Spleen (tissue), 11 donors: ENCODE data around the gene SCAMP4. TPM values are rescaled to one million over a fixed set of nuclear protein-coding genes. Genes with fewer than 3 reads are reported as not detected.

Experiments used
- DNase-seq: peaks from one replicate; pipeline ENCODE4 v3.0.0-alpha.2; 2020
- H3K27ac ChIP-seq, 8 donors: fragments of 200-600 bp; sonication (generic) in 7 of 8; 1 replicate in 4 of 8; 2 replicates in 4 of 8; pipeline versions ENCODE4 v1.5.0 to v1.8.0; 2016 to 2021; ENCODE audit warnings: inconsistent platforms in 4 of 8, mild to moderate bottlenecking in 4 of 8, moderate library complexity in 1 of 8
- H3K27me3 ChIP-seq, 7 donors: fragments of 200-600 bp; sonication (generic) in 6 of 7; replicated peaks in 1 of 7; 1 replicate in 4 of 7; 2 replicates in 3 of 7; pipeline versions ENCODE4 v1.5.0 to v1.8.0; 2016 to 2021; ENCODE audit warnings: inconsistent platforms in 3 of 7, mild to moderate bottlenecking in 1 of 7
- H3K36me3 ChIP-seq, 6 donors: fragments of 200-600 bp; sonication (generic) in 5 of 6; 1 replicate in 4 of 6; 2 replicates in 2 of 6; pipeline versions ENCODE4 v1.5.0 to v1.8.0; 2016 to 2021; ENCODE audit warnings: inconsistent platforms in 2 of 6
- H3K4me1 ChIP-seq, 6 donors: fragments of 200-600 bp; sonication (generic) in 5 of 6; 1 replicate in 3 of 6; 2 replicates in 3 of 6; pipeline versions ENCODE4 v1.5.0 to v1.8.0; 2016 to 2021; ENCODE audit warnings: inconsistent platforms in 3 of 6
- H3K4me3 ChIP-seq, 8 donors: fragments of 200-600 bp; sonication (generic) in 7 of 8; 1 replicate in 4 of 8; 2 replicates in 4 of 8; pipeline versions ENCODE4 v1.5.0 to v1.8.0; 2016 to 2021; ENCODE audit warnings: inconsistent platforms in 4 of 8, mild to moderate bottlenecking in 4 of 8, moderate library complexity in 2 of 8
- H3K9me3 ChIP-seq, 8 donors: fragments of 200-600 bp; sonication (generic) in 7 of 8; 1 replicate in 4 of 8; 2 replicates in 4 of 8; pipeline versions ENCODE4 v1.5.0 to v1.8.0; 2016 to 2021; ENCODE audit warnings: inconsistent platforms in 4 of 8
- CTCF ChIP-seq, 11 experiments: fragments of 200-600 bp in 7 of 11; fragments of 450-650 bp in 4 of 11; sonication (generic) in 4 of 11; IDR thresholded peaks in 8 of 11; conservative IDR thresholded peaks in 3 of 11; 1 replicate in 7 of 11; 2 replicates in 4 of 11; pipeline versions ENCODE4 v1.4.0 to v1.8.0; 2016 to 2021; ENCODE audit warnings: antibody characterized with exemption in 11 of 11, inconsistent platforms in 4 of 11, mild to moderate bottlenecking in 1 of 11
- POLR2A ChIP-seq, 3 donors: fragments of 450-650 bp; IDR thresholded peaks; one replicate each; pipeline ENCODE4 v1.5.1; 2017; ENCODE audit warnings: antibody characterized with exemption in 3 of 3, mild to moderate bottlenecking in 1 of 3
- POLR2AphosphoS5 ChIP-seq, 3 donors: sonication (generic); formaldehyde crosslinking; IDR thresholded peaks; one replicate each; pipeline ENCODE4 v1.5.1; 2017; ENCODE audit warnings: antibody characterized with exemption in 3 of 3
- WGBS, 5 donors: extraction: QIAGEN DNeasy Blood & Tissue Kit in 3 of 5; methylation state at CpG; one replicate each; pipeline versions ENCODE4 v1.1.5 to v1.1.7; 2013 to 2018; 5-methylcytosine and 5-hydroxymethylcytosine counted together
- intact Hi-C: fragments of 100-400 bp; cut with DNase I; formaldehyde crosslinking; loops from one replicate; pipeline ENCODE4 v1.15.0; 2023; ENCODE audit warnings: low total_unique reads
- polyA plus RNA-seq, 3 donors: library from polyadenylated mRNA; stranded (reverse); fragments of 200-250 nt; gene quantifications; one replicate each; pipeline ENCODE4 v1.2.1, GENCODE V29; 2013
- total RNA-seq, 7 donors: library from RNA; depleted of rRNA in 3 of 7; stranded (reverse); fragments of >200 nt in 3 of 7; fragmentation: NEBNext Ultra II Directional in 4 of 7; extraction: Animal tissue kit (Norgen Biotek cat#: 25700) in 4 of 7; gene quantifications; one replicate each; pipeline versions ENCODE4 v1.1.0 to v1.2.1, GENCODE V29; 2016 to 2021
- donor health status: healthy with polysubstance abuse.
- donor health status: DM: no; HTN: no; CAD: no; lungs with moderate emphysema.
- donor health status: DM: no; HTN: no; CAD: no.
- donor health status: Bipolar disorder and iron deficiency.
- donor health status: healthy.
- donor health status: DM: no; HTN: no; CAD: no.
- donor health status: DM: yes; HTN: yes; CAD: no.

Gene SCAMP4
- total and polyA plus RNA-seq, 10 donors = 13.0 to 92.2 (median 51.8) TPM

- no peak for DNase-seq
- Histone ChIP-seq H3K9me3 (no peaks in the 10 kb centered on the region), H3K27me3 (no peaks in the 10 kb centered on the region), H3K36me3 (peaks cover 0 to 83% (median 31%) of the 10 kb centered on the region in 6 donors), H3K4me1 (peaks cover 15 to 63% (median 33%) of the 10 kb centered on the region in 6 donors), H3K27ac (no peak overlapping the region), H3K4me3 (no peak overlapping the region)
- intact Hi-C loops = no loop called here
- TF ChIP-seq POLR2A (IDR thresholded peaks at IDR 0.05) (no peak), POLR2AphosphoS5 (IDR thresholded peaks at IDR 0.05) (peak in 1 of 3 donors; percentile 35)
- 92 to 98% (median 95%) methylated on average over 7 to 37 of the region's 37 CpGs for WGBS, 5 donors
Observed at GRCh38 chr19:1911995-1912394, 6.8 kb downstream of the SCAMP4 start.

DNA sequence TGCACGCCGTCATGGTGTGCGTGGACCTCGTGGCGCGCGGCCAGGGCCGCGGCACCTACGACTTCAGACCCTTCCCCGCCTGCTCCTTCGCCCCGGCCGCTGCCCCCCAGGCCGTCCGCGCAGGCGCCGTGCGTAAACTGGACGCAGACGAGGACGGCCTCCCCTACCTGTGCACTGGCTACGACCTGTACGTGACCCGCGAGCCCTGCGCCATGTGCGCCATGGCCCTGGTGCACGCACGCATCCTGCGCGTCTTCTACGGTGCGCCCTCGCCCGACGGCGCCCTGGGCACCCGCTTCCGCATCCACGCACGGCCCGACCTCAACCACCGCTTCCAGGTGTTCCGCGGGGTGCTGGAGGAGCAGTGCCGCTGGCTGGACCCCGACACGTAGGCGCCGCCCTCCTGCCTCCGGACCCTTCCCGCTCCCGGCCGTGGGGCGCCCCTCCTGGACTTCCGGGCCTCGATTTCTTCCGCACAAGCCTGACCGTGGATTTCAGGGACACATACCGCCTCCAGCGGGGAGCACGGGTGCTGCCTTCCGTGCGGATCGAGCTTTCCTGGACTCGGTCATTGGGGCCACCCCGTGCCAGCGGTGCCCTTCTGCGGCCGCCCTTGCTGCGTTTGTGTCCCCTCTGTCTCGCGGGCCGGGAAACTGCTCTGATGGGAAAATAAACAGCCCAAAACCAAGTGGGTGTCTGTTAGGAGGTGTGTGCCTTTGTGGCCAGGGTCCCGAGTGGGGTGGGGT is 7.7 kb downstream of the SCAMP4 start:
- WGBS, 5 donors = 96 to 98% (median 98%) methylated on average over 65 to 77 of the region's 77 CpGs
- no peak for DNase-seq
- Histone ChIP-seq H3K9me3 (no peaks in the 10 kb centered on the region), H3K27me3 (no peaks in the 10 kb centered on the region), H3K36me3 (peaks cover 0 to 83% (median 36%) of the 10 kb centered on the region in 6 donors), H3K27ac (no peak overlapping the region), H3K4me1 (peaks cover 12 to 57% (median 24%) of the 10 kb centered on the region in 6 donors), H3K4me3 (no peak overlapping the region)
- intact Hi-C loops = no loop called here
- no peak for TF ChIP-seq POLR2A (IDR thresholded peaks at IDR 0.05)
- TF ChIP-seq POLR2AphosphoS5 (IDR thresholded peaks at IDR 0.05) = peak in 2 of 3 donors; percentile 11 to 14

DNA sequence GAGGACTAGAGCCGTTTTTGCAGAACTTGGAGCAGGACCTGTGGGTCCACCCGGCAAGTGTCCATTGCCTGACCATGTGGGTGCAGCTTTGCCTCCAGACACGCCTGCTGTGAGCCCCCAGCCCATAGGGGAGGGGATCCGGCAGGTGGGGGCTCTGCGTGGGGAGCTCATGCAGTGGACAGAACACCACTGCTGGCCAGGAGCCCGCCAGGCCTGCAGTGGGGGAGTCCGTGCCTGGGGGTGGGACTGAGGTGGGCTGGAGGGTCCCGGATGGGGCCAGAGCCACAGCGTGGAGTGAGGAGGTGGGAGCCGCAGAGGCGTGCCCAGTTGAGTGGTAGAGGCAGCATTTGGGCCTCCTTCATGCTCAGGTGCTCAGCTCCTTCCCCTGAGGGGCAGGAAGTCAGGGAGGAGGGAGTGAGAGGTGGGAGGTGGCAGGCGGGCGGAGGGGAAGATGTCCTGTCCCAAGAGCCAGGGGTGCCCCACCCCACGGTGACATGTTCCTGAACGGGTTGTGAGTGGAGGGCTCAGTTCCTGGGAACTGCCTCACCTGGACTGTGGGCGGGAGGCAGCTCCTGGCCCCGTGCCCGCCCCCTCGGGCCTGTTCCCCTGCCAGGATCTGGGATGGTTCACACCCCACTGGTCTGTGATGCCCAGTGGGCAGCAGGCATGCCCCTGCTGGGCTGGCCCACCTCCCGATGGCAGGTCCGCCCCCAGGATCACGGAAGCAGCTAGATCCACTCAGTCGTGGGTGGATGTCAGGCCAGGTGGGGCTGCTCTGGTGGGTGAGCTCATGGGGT is 8.8 kb downstream of the SCAMP4 start:
- Histone ChIP-seq H3K27me3 (no peaks in the 10 kb centered on the region), H3K27ac (no peak overlapping the region), H3K4me1 (peaks cover 2 to 47% (median 13%) of the 10 kb centered on the region in 6 donors), H3K4me3 (no peak overlapping the region), H3K36me3 (peaks cover 0 to 83% (median 46%) of the 10 kb centered on the region in 6 donors), H3K9me3 (no peaks in the 10 kb centered on the region)
- no peak for TF ChIP-seq CTCF (IDR thresholded peaks at IDR 0.05 in 8 of 11, conservative IDR thresholded peaks at IDR 0.05 in 3 of 11)
- no peak for TF ChIP-seq POLR2A (IDR thresholded peaks at IDR 0.05)
- TF ChIP-seq POLR2AphosphoS5 (IDR thresholded peaks at IDR 0.05) = peak in 1 of 3 donors; percentile 6
- 85 to 90% (median 85%) methylated on average over 12 to 23 of the region's 23 CpGs for WGBS, 5 donors
- DNase-seq = no peak
- intact Hi-C loops = no loop called here

GRCh38 chr19:1914826-1915341 is 9.7 kb downstream of the SCAMP4 start:
- H3K27me3 ChIP-seq = no peaks in the 10 kb centered on the region
- H3K4me3 ChIP-seq = no peak overlapping the region
- peaks cover 0 to 38% (median 4%) of the 10 kb centered on the region in 6 donors for H3K4me1 ChIP-seq
- TF ChIP-seq POLR2A (IDR thresholded peaks at IDR 0.05) = no peak
- TF ChIP-seq POLR2AphosphoS5 (IDR thresholded peaks at IDR 0.05) = no peak
- TF ChIP-seq CTCF (IDR thresholded peaks at IDR 0.05 in 8 of 11, conservative IDR thresholded peaks at IDR 0.05 in 3 of 11) = no peak
- no peaks in the 10 kb centered on the region for H3K9me3 ChIP-seq
- no peak overlapping the region for H3K27ac ChIP-seq
- no peak for DNase-seq
- H3K36me3 ChIP-seq = peaks cover 0 to 83% (median 55%) of the 10 kb centered on the region in 6 donors
- 88 to 97% (median 94%) methylated on average over 11 to 23 of the region's 23 CpGs for WGBS, 5 donors
- intact Hi-C loops = no loop called here
